Gastroesophageal sphincter (tissue), 4 donors: ENCODE data around the gene CDKN3. TPM values are rescaled to one million over a fixed set of nuclear protein-coding genes. Genes with fewer than 3 reads are reported as not detected.

ENCODE experiments used
- ATAC-seq: fragments of 150-250 bp; one replicate; pipeline ENCODE4 v1.9.1; 2016; ENCODE audit warnings: mild to moderate bottlenecking, moderate library complexity
- H3K27ac ChIP-seq, 4 donors: fragments of 200-600 bp; sonication (generic) in 3 of 4; 1 replicate in 3 of 4; 2 replicates in 1 of 4; pipeline ENCODE4 v1.5.1; 2016 to 2019
- H3K27me3 ChIP-seq: fragments of 200-600 bp; sonication (generic); one replicate; pipeline ENCODE4 v1.5.1; 2019
- H3K36me3 ChIP-seq, 2 donors: fragments of 200-600 bp; sonication (generic); one replicate each; pipeline ENCODE4 v1.5.1; 2019; ENCODE audit warnings: control low read depth in 1 of 2
- H3K4me1 ChIP-seq, 3 donors: fragments of 200-600 bp; sonication (generic); 1 replicate in 2 of 3; 2 replicates in 1 of 3; pipeline ENCODE4 v1.5.1; 2016 to 2019; ENCODE audit warnings: control low read depth in 2 of 3
- H3K4me3 ChIP-seq, 2 donors: fragments of 200-600 bp; sonication (generic); one replicate each; pipeline ENCODE4 v1.5.1; 2019; ENCODE audit warnings: mild to moderate bottlenecking in 1 of 2, moderate library complexity in 1 of 2
- H3K9me3 ChIP-seq, 3 donors: fragments of 200-600 bp; sonication (generic); one replicate each; pipeline ENCODE4 v1.5.1; 2017 to 2019; ENCODE audit warnings: control low read depth in 2 of 3
- CTCF ChIP-seq, 4 experiments: fragments of 200-600 bp in 2 of 4; fragments of 450-650 bp in 2 of 4; sonication (generic) in 1 of 4; IDR thresholded peaks; one replicate each; pipeline ENCODE4 v1.5.1; 2017 to 2019; ENCODE audit warnings: antibody characterized with exemption in 4 of 4, mild to moderate bottlenecking in 2 of 4, moderate library complexity in 2 of 4
- EP300 ChIP-seq: sonication (generic); formaldehyde crosslinking; IDR thresholded peaks from one replicate; pipeline ENCODE4 v1.6.1; 2017; ENCODE audit warnings: antibody characterized with exemption, mild to moderate bottlenecking
- POLR2A ChIP-seq, 2 donors: fragments of 450-650 bp; IDR thresholded peaks; one replicate each; pipeline ENCODE4 v1.6.1; 2017; ENCODE audit warnings: antibody characterized with exemption in 2 of 2, mild to moderate bottlenecking in 2 of 2, moderate library complexity in 1 of 2
- POLR2AphosphoS5 ChIP-seq: sonication (generic); formaldehyde crosslinking; IDR thresholded peaks from one replicate; pipeline ENCODE4 v1.6.1; 2017; ENCODE audit warnings: antibody characterized with exemption
- WGBS, 2 donors: methylation state at CpG; one replicate each; pipeline ENCODE4 v1.1.5; 2018; ENCODE audit warnings: low coverage in 1 of 2; 5-methylcytosine and 5-hydroxymethylcytosine counted together
- total RNA-seq, 4 donors: library from RNA; depleted of rRNA; stranded (reverse); fragments of >200 nt; gene quantifications; one replicate each; pipeline ENCODE4 v1.1.0, GENCODE V29; 2016

The CDKN3 gene
- total RNA-seq, 4 donors from 2014 or later = 2.0 to 3.1 (median 3.0) TPM; not detected in 1

- WGBS, 2 donors = 43 to 51% methylated on average over 5 of the region's 5 CpGs
Observed at GRCh38 chr14:54362759-54363437, 33.9 kb upstream of the CDKN3 start.

GRCh38 chr14:54364555-54365415 is 32.0 kb upstream of the CDKN3 start:
- 25 to 26% methylated on average over 6 of the region's 9 CpGs for WGBS, 2 donors
- H3K27ac ChIP-seq = peak overlapping the region in 3 of 4 donors; percentile 0 to 35 (median 16)
- H3K4me1 ChIP-seq = peaks cover 0 to 22% (median 0%) of the 10 kb centered on the region in 3 donors
- H3K27me3 ChIP-seq = no peaks in the 10 kb centered on the region
- ATAC-seq = peak; percentile 75
- no peaks in the 10 kb centered on the region for H3K36me3 ChIP-seq
- peaks cover 0 to 7% (median 0%) of the 10 kb centered on the region in 3 donors for H3K9me3 ChIP-seq
- no peak overlapping the region for H3K4me3 ChIP-seq
- TF ChIP-seq POLR2A (IDR thresholded peaks at IDR 0.05) (no peak), POLR2AphosphoS5 (peak; percentile 81)

More at GRCh38 chr14:54362759-54363437, 33.9 kb upstream of the CDKN3 start:
- H3K36me3 ChIP-seq = no peaks in the 10 kb centered on the region
- TF ChIP-seq CTCF (IDR thresholded peaks at IDR 0.05) = no peak
- no peak for TF ChIP-seq EP300
- TF ChIP-seq POLR2AphosphoS5 = no peak
- TF ChIP-seq POLR2A (IDR thresholded peaks at IDR 0.05) = no peak
- H3K9me3 ChIP-seq = peaks cover 0 to 7% (median 0%) of the 10 kb centered on the region in 3 donors
- H3K4me3 ChIP-seq = no peak overlapping the region
- no peak overlapping the region for H3K27ac ChIP-seq
- H3K4me1 ChIP-seq = peaks cover 0 to 22% (median 0%) of the 10 kb centered on the region in 3 donors
- no peaks in the 10 kb centered on the region for H3K27me3 ChIP-seq
- no peak for ATAC-seq

GRCh38 chr14:54366736-54367735 is 29.8 kb upstream of the CDKN3 start:
- peak overlapping the region in 1 of 4 donors; percentile 20 for H3K27ac ChIP-seq
- H3K4me1 ChIP-seq = peaks cover 0 to 22% (median 0%) of the 10 kb centered on the region in 3 donors
- WGBS, 2 donors = 52 to 59% methylated on average over 5 to 8 of the region's 9 CpGs
- no peaks in the 10 kb centered on the region for H3K27me3 ChIP-seq
- no peak for TF ChIP-seq POLR2A (IDR thresholded peaks at IDR 0.05)
- peak in 1 of 4 experiments; percentile 38 for TF ChIP-seq CTCF (IDR thresholded peaks at IDR 0.05)
- H3K36me3 ChIP-seq = no peaks in the 10 kb centered on the region
- peak; percentile 43 for ATAC-seq
- H3K4me3 ChIP-seq = no peak overlapping the region
- H3K9me3 ChIP-seq = no peaks in the 10 kb centered on the region

GRCh38 chr14:54368291-54368690 is 28.5 kb upstream of the CDKN3 start:
- no peak overlapping the region for H3K27ac ChIP-seq
- no peaks in the 10 kb centered on the region for H3K9me3 ChIP-seq
- 63% methylated on average over 4 of the region's 4 CpGs for WGBS, 2 donors
- ATAC-seq = no peak
- H3K36me3 ChIP-seq = no peaks in the 10 kb centered on the region
- TF ChIP-seq POLR2AphosphoS5 (no peak), CTCF (IDR thresholded peaks at IDR 0.05) (no peak), EP300 (no peak)
- H3K4me3 ChIP-seq = no peak overlapping the region
- H3K4me1 ChIP-seq = peaks cover 0 to 22% (median 0%) of the 10 kb centered on the region in 3 donors
- H3K27me3 ChIP-seq = no peaks in the 10 kb centered on the region
